Loucy (cell line): ENCODE results near the gene ARHGAP26.

ENCODE experiments used
- H2AFZ ChIP-seq: fragments of 200-600 bp; sonication (generic); 2 replicates; pipeline ENCODE4 v1.6.0; 2016; ENCODE audit warnings: antibody characterized with exemption, mild to moderate bottlenecking, low read length, moderate library complexity
- H3F3A ChIP-seq: fragments of 200-600 bp; 2 replicates; pipeline ENCODE4 v1.6.0; 2016; ENCODE audit warnings: antibody characterized with exemption, low read depth, mild to moderate bottlenecking
- H3K27me3 ChIP-seq: fragments of 200-600 bp; sonication (generic); 2 replicates; pipeline ENCODE4 v1.6.1; 2014; ENCODE audit warnings: low read length, mild to moderate bottlenecking; ENCODE audit not compliant: insufficient read depth, poor library complexity, severe bottlenecking
- H3K36me3 ChIP-seq: fragments of 200-600 bp; sonication (generic); 2 replicates; pipeline ENCODE4 v1.6.1; 2016; ENCODE audit warnings: low read length; ENCODE audit not compliant: insufficient read depth
- H3K4me1 ChIP-seq: fragments of 200-600 bp; sonication (generic); 2 replicates; pipeline ENCODE4 v1.5.1; 2014; ENCODE audit warnings: low read length, mild to moderate bottlenecking; ENCODE audit not compliant: insufficient read depth, poor library complexity, severe bottlenecking
- H3K4me2 ChIP-seq: fragments of 200-600 bp; sonication (generic); 2 replicates; pipeline ENCODE4 v1.6.0; 2014; ENCODE audit warnings: antibody characterized with exemption, low read length, low read depth, mild to moderate bottlenecking; ENCODE audit not compliant: poor library complexity, severe bottlenecking
- H3K4me3 ChIP-seq: fragments of 200-600 bp; sonication (generic); 2 replicates; pipeline ENCODE4 v1.5.1; 2014; ENCODE audit warnings: low read length, mild to moderate bottlenecking, mixed read lengths; ENCODE audit not compliant: poor library complexity, severe bottlenecking
- H3K79me2 ChIP-seq: fragments of 200-600 bp; sonication (generic); 2 replicates; pipeline ENCODE4 v1.6.1; 2014; ENCODE audit warnings: low read length; ENCODE audit not compliant: insufficient read depth
- H3K9ac ChIP-seq: fragments of 200-600 bp; sonication (generic); 2 replicates; pipeline ENCODE4 v1.6.0; 2014; ENCODE audit warnings: mild to moderate bottlenecking, low read depth, low read length, moderate library complexity; ENCODE audit not compliant: poor library complexity, severe bottlenecking
- H3K9me2 ChIP-seq: fragments of 200-600 bp; sonication (generic); replicated peaks from 2 replicates; pipeline ENCODE4 v1.6.1; 2016; ENCODE audit warnings: low read depth, low read length, mixed read lengths
- H3K9me3 ChIP-seq: fragments of 200-600 bp; sonication (generic); 2 replicates; pipeline ENCODE4 v1.6.1; 2014; ENCODE audit warnings: mild to moderate bottlenecking, antibody characterized with exemption, low read length, low read depth; ENCODE audit not compliant: insufficient read depth
- H4K20me1 ChIP-seq: fragments of 200-600 bp; sonication (generic); 2 replicates; pipeline ENCODE4 v1.6.0; 2014; ENCODE audit warnings: antibody characterized with exemption, low read length, mild to moderate bottlenecking; ENCODE audit not compliant: insufficient read depth, poor library complexity, severe bottlenecking
- EZH2phosphoT487 ChIP-seq: fragments of 200-600 bp; IDR thresholded peaks from 2 replicates; pipeline ENCODE4 v1.6.1; 2018; ENCODE audit warnings: antibody characterized with exemption, mild to moderate bottlenecking, moderate library complexity, borderline replicate concordance
- TF ChIP-seq, protein P1 (sequence below): fragments of 200-600 bp; sonication (generic); conservative IDR thresholded peaks from 2 replicates; pipeline ENCODE4 v1.5.1; 2014; ENCODE audit warnings: mild to moderate bottlenecking, antibody characterized with exemption, low read length

Gene ARHGAP26

DNA sequence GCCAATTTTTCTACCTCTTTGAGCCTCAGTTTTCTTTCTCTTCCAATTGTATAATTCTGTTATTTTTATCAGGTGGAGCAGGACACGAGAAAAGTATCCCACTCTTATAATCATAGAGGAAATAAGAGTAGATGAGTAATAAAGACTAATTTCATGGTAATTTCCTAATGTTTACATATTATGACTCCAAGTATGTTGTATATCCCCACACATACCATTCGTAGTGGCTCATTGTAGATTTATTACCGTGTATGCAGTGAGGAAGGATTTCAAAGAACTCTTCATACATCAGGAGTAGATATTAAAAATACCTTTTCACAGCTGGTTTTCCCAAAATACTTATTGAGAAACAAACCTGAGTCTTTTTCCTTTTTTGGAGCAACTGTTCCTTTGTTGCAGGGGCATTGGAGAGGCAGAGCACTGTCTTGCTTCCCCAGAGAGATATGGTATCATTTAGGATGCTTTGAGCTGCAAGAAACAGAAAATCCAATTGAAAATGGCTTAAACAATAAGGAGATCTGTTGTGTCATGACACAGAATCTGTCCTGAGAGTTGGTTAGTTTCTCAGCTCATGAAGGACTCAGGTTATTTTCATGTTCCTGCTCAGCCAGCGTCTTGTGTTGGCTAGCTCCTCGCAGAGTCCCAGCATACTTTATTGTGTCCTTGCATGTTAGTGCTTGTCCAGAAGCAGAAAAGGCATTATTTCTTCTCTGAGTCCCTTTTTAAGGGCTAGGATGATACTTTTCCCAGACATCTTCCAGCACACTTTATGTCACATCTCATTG is 291.2 kb downstream of the ARHGAP26 start:
- Histone ChIP-seq H3K4me2 (no peak overlapping the region), H3K4me1 (no peaks in the 10 kb centered on the region)

DNA sequence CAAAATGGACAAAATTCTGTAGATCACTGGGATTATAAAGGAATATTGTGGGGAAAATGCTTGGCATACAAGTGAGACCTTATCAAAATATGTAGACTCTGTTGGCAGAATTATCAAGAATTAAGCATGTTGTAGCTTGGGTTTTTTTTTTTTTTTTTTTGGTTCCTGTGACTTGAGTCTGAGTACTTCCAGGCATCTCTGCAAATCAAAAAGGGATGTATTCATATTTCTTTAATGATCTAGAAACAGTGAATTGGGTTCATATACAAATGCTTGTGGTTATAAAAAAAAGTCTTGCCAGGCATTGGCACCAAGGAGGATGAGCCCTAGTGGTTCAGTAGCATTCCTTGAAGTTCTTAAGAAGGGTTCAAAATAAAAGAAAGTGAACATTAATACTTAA is 292.2 kb downstream of the ARHGAP26 start:
- Histone ChIP-seq H3K9me3 (no peaks in the 10 kb centered on the region), H3K9me2 (no peaks in the 10 kb centered on the region), H3K9ac (no peak overlapping the region), H3K79me2 (no peaks in the 10 kb centered on the region), H3K4me3 (no peak overlapping the region), H3K4me1 (no peaks in the 10 kb centered on the region), H3K27me3 (no peaks in the 10 kb centered on the region), H3K4me2 (no peak overlapping the region), H3F3A (no peaks in the 10 kb centered on the region), H3K36me3 (peaks cover 22% of the 10 kb centered on the region; the same call in 1 of the 2 replicates), H4K20me1 (no peaks in the 10 kb centered on the region), H2AFZ (no peak overlapping the region)
- no peak for TF ChIP-seq EZH2phosphoT487
- TF ChIP-seq, protein P1, sequence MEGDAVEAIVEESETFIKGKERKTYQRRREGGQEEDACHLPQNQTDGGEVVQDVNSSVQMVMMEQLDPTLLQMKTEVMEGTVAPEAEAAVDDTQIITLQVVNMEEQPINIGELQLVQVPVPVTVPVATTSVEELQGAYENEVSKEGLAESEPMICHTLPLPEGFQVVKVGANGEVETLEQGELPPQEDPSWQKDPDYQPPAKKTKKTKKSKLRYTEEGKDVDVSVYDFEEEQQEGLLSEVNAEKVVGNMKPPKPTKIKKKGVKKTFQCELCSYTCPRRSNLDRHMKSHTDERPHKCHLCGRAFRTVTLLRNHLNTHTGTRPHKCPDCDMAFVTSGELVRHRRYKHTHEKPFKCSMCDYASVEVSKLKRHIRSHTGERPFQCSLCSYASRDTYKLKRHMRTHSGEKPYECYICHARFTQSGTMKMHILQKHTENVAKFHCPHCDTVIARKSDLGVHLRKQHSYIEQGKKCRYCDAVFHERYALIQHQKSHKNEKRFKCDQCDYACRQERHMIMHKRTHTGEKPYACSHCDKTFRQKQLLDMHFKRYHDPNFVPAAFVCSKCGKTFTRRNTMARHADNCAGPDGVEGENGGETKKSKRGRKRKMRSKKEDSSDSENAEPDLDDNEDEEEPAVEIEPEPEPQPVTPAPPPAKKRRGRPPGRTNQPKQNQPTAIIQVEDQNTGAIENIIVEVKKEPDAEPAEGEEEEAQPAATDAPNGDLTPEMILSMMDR: no peak

More for the DNA sequence above, 291.2 kb downstream of the ARHGAP26 start:
- Histone ChIP-seq H3K79me2 (no peaks in the 10 kb centered on the region), H3F3A (no peaks in the 10 kb centered on the region), H4K20me1 (no peaks in the 10 kb centered on the region), H3K27me3 (no peaks in the 10 kb centered on the region), H3K4me3 (no peak overlapping the region), H2AFZ (no peak overlapping the region), H3K36me3 (peaks cover 23% of the 10 kb centered on the region; the same call in 1 of the 2 replicates), H3K9ac (no peak overlapping the region), H3K9me3 (no peaks in the 10 kb centered on the region), H3K9me2 (no peaks in the 10 kb centered on the region)
- TF ChIP-seq, protein P1: no peak
- no peak for TF ChIP-seq EZH2phosphoT487

DNA sequence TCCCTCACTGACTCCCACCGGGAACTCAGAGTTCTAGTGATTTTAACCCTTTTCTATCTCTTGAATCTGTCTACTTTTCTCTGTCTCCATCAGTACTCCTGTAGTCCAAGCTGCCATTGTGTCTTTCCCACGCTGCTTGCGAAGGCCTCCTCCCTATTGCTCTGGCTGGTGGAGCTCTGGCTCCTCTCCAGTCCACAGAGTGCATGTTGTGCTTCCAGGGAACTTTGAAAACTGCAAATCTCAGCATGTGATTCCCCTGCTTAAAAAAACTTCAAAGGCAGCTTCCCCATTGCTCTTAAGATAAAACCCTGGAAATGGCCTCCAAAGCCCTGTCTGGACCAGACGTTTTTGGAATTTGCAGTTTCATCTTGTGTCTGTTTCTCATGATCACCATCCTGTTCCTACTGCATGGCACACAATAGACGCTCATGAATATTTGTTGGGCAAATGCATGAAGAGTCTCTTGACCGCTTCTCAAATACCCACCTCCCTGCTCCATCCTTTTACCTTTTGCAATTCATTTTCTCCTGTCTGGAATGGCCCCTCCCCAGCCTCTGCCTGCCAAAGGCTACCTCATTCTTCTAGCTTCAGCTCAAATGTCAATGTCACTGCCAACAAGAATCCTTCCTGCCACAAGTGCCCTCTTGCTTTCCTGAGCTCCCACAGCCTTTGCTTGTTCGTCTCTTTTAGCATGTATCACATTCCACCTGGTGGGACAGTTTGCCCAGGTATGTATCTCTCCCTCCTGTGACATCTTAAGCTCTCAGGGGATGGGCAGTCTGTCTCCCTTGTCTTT is 293.2 kb downstream of the ARHGAP26 start:
- Histone ChIP-seq H3K36me3 (peaks cover 14% of the 10 kb centered on the region; the same call in 1 of the 2 replicates), H3K4me3 (no peak overlapping the region), H3K9me2 (no peaks in the 10 kb centered on the region), H3K4me2 (no peak overlapping the region), H3F3A (no peaks in the 10 kb centered on the region), H3K79me2 (no peaks in the 10 kb centered on the region), H3K4me1 (no peaks in the 10 kb centered on the region), H3K9me3 (no peaks in the 10 kb centered on the region), H2AFZ (no peak overlapping the region), H4K20me1 (no peaks in the 10 kb centered on the region), H3K9ac (no peak overlapping the region), H3K27me3 (no peaks in the 10 kb centered on the region)
- TF ChIP-seq, protein P1: no peak
- TF ChIP-seq EZH2phosphoT487: no peak
